Mammary epithelial cell (primary cell): ENCODE data around the gene ADGRB3.

Experiments used
- CTCF ChIP-seq, 2 donors: IDR thresholded peaks in 1 of 2; conservative IDR thresholded peaks in 1 of 2; 2 replicates each; pipeline ENCODE4 v1.5.1; 2011 to 2012; ENCODE audit warnings: inconsistent platforms in 2 of 2, low read length in 2 of 2, mild to moderate bottlenecking in 2 of 2, control low read depth in 1 of 2, low read depth in 1 of 2; ENCODE audit not compliant: insufficient read depth in 1 of 2; ENCODE audit errors: extremely low read depth in 1 of 2
- EZH2 ChIP-seq: IDR thresholded peaks from 2 replicates; pipeline ENCODE4 v1.6.1; 2012; ENCODE audit warnings: low read length, inconsistent platforms, borderline replicate concordance

GRCh38 chr6:68726337-68726736, 91.3 kb downstream of the ADGRB3 start:
- TF ChIP-seq CTCF (conservative IDR thresholded peaks at IDR 0.05 in 1 of 2, IDR thresholded peaks at IDR 0.05 in 1 of 2; ENCODE audit: extremely low read depth in 1 of 2, insufficient read depth in 1 of 2, low read depth in 1 of 2, low read length in 2 of 2) (no peak), EZH2 (no peak)
